AG09309 (cell line): ENCODE results near the gene ZC3H12D.

Experiments
- DNase-seq: peaks from one replicate; pipeline ENCODE4 v3.0.0-alpha.2; 2010; ENCODE audit warnings: low read depth
- H3K4me3 ChIP-seq: 2 replicates; pipeline ENCODE4 v1.5.1; 2011; ENCODE audit warnings: mild to moderate bottlenecking, low read depth, low read length, moderate library complexity; ENCODE audit not compliant: control insufficient read depth
- TF ChIP-seq, protein P1 (sequence below): IDR thresholded peaks from 2 replicates; pipeline ENCODE4 v1.5.1; 2011; ENCODE audit warnings: mild to moderate bottlenecking, low read depth, low read length, inconsistent platforms; ENCODE audit not compliant: insufficient read depth, control insufficient read depth; ENCODE audit errors: missing control alignments

ZC3H12D gene

DNA sequence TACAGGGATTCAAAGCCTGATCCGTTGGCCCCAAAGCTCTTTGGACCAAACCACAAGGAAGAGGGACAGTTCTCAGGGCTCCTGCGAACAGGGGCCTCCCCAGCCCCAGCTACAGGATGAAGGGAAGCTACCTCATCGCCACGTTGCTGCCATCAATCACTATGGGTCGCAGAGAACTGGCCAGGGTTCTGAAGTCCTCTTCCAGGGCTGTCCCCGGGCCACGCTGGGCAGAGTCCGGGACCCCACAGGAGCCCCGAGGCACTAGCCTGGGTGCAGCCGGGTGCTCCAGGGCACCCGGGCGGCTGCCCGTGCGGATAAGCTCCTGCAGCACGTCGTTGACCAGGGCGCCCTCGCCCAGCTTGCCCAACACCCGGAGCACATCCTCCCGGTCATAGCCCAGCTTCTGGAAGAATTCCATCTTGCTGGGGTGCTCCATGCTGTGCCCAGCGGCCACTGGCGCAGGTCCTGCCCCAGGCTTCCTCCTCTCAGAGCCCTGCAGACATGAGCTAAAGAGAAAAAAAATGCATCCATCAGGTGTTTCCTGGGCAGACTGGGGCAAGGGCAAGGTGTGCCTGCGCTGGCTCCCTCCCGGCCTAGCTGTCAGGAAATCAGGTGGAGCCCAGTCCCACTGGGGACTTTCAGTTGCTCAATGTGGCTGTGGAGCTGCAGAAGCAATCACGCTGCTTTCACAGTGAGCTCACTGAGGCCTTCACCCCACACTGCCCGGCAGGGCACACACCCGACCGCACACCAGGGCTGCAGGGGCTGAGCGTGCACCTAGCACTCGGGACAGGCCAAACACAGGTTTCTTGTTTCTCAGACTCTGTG lies 10.5 kb downstream of the ZC3H12D start:
- no peak overlapping the region for H3K4me3 ChIP-seq
- no peak for DNase-seq
- TF ChIP-seq, protein P1, sequence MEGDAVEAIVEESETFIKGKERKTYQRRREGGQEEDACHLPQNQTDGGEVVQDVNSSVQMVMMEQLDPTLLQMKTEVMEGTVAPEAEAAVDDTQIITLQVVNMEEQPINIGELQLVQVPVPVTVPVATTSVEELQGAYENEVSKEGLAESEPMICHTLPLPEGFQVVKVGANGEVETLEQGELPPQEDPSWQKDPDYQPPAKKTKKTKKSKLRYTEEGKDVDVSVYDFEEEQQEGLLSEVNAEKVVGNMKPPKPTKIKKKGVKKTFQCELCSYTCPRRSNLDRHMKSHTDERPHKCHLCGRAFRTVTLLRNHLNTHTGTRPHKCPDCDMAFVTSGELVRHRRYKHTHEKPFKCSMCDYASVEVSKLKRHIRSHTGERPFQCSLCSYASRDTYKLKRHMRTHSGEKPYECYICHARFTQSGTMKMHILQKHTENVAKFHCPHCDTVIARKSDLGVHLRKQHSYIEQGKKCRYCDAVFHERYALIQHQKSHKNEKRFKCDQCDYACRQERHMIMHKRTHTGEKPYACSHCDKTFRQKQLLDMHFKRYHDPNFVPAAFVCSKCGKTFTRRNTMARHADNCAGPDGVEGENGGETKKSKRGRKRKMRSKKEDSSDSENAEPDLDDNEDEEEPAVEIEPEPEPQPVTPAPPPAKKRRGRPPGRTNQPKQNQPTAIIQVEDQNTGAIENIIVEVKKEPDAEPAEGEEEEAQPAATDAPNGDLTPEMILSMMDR = no peak

- DNase-seq = no peak
- TF ChIP-seq, protein P1 = no peak
- H3K4me3 ChIP-seq = no peak overlapping the region
Observed at GRCh38 chr6:149473080-149474052, 11.4 kb downstream of the ZC3H12D start.

DNA sequence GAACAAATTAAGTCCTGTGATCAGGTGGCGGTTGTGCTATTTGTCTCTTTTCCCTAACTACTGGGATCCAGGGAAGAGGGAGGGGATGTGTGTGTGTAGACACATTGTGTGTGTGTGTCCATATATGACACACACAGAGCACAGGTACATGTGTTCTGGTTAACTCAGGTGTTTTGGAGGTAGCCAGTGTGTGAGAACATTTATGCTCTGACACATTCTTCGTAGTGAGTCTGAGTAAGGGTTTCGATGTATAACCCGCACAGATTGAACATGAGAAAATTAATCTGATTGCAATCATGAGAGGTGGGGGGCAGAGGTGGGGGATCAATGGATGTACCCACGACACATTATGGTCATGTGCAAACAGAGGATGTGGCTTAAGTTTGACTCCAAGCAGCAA lies 12.6 kb downstream of the ZC3H12D start:
- H3K4me3 ChIP-seq = no peak overlapping the region
- TF ChIP-seq, protein P1 = no peak
- DNase-seq = no peak

DNA sequence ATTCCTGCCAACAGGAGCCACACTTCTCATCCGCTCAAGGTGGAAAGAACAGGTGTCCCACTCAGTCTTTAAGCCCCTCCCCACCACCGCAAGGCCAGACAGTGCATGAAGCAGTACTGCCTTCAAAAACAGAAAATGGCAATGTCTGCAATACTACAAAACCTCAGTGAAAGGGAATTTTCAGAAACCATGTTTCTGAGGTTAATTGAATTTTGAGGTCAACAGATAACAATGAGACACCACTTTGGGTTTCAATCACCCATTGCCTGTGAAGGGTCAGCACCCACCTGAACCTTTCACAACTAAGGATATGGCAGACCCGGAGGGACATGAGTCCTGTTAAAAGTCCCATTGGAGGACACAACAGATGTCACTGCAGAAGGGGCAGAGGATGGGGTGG lies 13.0 kb downstream of the ZC3H12D start:
- no peak overlapping the region for H3K4me3 ChIP-seq
- TF ChIP-seq, protein P1 = no peak
- DNase-seq = no peak

- no peak overlapping the region for H3K4me3 ChIP-seq
- DNase-seq = no peak
- TF ChIP-seq, protein P1 = no peak
Observed at GRCh38 chr6:149470948-149471347, 13.9 kb downstream of the ZC3H12D start.

DNA sequence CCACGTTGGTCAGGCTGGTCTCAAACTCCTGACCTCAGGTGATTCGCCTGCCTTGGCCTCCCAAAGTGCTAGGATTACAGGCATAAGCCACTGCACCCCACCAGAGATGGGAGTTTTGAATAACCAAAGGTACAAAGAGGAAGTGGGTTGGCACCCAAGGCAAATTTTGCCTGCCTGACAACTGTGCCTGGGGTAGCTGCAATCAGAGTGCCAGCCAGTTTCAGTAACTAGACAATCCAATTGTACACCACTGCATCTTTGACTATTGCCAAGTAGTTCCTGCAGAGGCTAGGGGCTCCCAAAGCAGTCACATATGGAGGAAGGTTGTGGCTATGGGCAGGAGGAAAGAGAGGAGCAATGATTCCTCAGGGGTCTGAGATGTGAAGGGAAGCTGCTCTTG lies 16.6 kb downstream of the ZC3H12D start:
- H3K4me3 ChIP-seq = no peak overlapping the region
- no peak for DNase-seq

More for the DNA sequence above, 16.6 kb downstream of the ZC3H12D start:
- TF ChIP-seq, protein P1 = no peak
